GM12873 (cell line): ENCODE results near the gene ITGA11.

Experiments
- CTCF ChIP-seq: IDR thresholded peaks from 2 replicates; pipeline ENCODE4 v1.5.1; 2012; ENCODE audit warnings: low read depth, mild to moderate bottlenecking, moderate library complexity, low read length, control low read depth; ENCODE audit not compliant: insufficient read depth; ENCODE audit errors: missing control alignments

Gene ITGA11

GRCh38 chr15:68343579-68344225 lies 88.3 kb downstream of the ITGA11 start:
- TF ChIP-seq CTCF, result no peak

DNA sequence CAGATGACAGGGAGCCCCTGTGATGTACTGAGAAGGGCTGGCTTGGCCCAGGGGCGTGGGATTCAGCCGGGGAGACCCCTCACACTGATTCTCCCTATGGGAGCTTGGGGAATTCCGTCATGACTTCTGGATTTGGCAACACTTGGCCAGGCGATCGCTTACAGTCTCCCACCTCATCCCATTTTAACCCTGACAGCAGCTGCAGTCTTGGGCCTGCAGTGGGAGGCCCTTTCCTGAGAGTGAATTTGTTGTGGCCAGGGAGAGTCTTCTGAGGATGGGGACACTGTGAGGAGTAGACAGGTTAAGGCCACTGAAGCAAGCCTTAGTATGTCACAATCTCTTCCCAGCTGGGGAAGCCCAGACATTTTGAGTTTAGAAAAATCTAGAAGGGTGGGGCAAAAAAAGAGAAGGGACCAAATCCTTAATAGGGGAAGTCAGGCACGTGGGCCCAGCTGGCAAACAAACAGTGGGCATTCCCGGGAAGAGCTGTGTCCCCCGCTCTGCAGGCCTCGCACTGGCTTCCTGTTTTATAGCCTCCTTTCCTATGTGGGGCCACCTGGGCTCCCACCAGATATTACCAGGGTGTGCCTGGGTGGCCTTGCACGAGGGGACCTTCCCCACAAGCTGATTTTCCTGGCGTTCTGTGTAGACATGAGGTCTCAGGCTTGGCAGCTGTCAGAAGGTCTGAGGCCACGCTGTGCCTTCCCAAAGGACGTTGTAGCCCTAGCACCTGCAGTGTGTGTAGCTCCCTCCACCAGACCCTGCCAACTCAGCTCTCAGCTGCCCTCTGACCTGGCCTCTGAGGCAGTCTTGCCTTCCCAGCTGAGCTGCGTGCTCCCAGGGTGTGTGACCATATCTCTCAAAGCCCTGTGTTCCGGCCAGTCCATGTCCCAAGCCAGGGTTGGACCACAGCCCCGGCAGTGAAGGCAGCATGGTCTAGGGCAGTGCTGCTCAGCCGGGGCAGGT lies 89.9 kb downstream of the ITGA11 start:
- no peak for TF ChIP-seq CTCF

DNA sequence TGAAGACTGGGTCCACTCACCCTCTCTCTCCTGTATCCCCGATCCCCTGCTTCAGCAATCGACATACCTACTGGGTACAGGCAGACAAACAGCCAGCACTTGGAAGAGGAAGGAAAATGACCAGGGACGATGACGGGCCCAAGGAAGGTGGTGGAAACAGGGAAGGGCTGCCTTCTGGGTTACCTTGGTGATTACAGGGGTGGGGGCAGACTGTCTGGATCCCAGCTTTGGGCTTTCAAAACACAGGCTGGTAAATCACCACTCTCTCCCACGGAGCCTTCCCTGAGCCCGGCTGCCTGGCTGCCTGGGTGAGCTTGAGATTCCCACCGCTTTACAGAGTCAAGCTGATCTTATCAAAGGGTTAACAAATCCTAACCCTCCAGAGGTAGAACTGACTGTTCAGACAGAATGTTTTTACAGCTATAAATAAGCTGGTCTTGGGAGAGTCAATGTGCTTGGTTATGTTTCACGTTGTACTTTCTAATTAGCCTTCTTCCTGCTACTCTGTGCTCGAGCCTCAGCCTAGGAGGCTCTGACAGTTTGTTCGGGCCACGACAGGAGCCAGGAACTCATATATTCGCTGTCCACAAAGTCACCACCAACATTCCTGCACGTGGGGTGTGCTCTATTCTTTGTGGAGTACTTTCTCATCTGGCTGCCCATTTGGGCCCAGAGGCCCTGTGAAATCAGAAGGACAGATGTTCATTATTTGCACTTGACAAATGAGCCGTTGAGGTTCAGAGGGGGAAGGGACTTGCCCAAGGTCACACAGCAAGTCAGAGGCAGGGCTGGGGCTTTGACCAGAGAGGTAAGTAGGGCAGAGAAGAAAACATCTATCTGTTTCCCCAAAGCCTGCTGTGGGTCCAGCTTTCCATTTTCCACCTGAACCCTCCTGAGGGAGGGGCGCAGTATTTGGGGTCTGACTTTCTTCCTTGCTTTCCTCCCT lies 91.0 kb downstream of the ITGA11 start:
- no peak for TF ChIP-seq CTCF

DNA sequence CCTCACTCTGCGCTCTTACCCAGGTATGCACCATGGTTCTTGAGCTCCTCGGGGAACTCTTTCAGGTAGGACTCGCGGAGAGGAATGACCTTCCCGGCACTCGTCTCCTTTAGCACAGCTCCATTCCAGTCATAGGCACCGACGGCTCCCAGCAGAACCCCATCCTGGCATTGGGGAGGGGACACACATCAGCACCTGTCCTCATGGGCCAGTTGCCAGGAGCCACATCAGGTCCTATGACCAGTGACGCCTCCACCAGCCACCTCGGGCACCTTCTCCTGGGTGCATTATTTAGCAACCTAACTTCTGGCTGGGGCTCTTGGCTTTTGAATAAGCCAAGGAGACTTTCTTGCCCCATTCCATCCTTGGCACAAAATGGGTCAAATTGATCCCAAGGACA lies 92.5 kb downstream of the ITGA11 start:
- no peak for TF ChIP-seq CTCF

DNA sequence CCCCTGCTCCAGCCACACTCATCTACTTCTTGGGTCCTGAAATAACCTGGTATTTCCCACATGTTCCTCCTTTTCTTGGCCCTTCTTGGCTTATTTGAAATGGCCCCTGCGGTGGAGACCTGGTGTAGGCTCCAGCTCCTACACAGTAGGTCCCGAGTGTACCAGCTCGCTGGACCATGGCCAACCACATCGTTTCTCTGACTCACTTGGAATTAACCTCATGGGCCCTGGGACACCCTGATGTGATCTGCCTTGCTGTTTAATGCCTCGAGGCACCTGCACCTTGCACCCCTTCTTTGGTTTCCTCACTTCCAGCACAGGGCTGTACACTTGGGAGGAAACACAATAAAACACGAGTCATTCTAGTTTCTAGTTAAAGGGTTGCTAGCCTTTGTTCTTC lies 94.1 kb downstream of the ITGA11 start:
- no peak for TF ChIP-seq CTCF

GRCh38 chr15:68336516-68336915 lies 95.4 kb downstream of the ITGA11 start:
- TF ChIP-seq CTCF, result no peak

DNA sequence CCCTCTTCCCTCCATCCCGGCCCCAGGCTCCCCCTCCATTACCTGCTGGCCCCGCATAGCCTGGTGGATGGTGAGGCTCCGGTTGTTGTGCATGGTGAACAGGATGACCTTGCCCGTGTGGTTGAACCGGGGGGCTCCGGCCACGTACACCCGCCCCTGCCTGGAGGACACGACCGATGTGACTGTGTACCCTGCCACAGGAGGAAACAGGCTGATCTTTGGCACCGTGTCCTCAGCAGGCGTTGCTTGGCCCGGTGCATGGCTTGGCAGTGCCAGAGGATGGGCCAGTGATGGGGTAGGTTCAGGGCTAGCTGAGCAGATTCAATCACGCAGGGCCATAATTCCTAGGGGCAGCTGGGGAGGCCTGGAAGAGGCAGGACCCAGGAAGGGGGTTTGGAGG lies 96.3 kb downstream of the ITGA11 start:
- no peak for TF ChIP-seq CTCF
